PC-9 (cell line): ENCODE results near the gene KCNK2. TPM values are rescaled to one million over a fixed set of nuclear protein-coding genes. Genes with fewer than 3 reads are reported as not detected.

Source experiments
- BruUV-seq: library from RNA; stranded (reverse); fragments of 400-500 nt; replicated peaks from 2 replicates; lab custom pipeline; 2021; lab: Mats Ljungman, UMichigan
- CTCF ChIA-PET: fragments of 300-600 bp; sonication (Branson Sonifier 250); formaldehyde crosslinking; loops from one replicate; lab custom pipeline; 2022; ENCODE audit warnings: antibody characterized with exemption; lab: Charles Lee
- POLR2A ChIA-PET: fragments of 300-600 bp; sonication (Branson Sonifier 250); formaldehyde crosslinking; loops from one replicate; lab custom pipeline; 2022; ENCODE audit warnings: antibody characterized with exemption; ENCODE audit not compliant: unreplicated experiment; lab: Charles Lee
- DNase-seq, 2 experiments: peaks; one replicate each; pipeline versions ENCODE4 v3.0.0 to v3.0.0-alpha.2; 2015 to 2022; ENCODE audit warnings: mixed read lengths in 1 of 2
- H2AFZ ChIP-seq: fragments of 200-600 bp; sonication (generic); 2 replicates; pipeline ENCODE4 v1.8.1; 2017; ENCODE audit warnings: antibody characterized with exemption
- H3F3A ChIP-seq: fragments of 200-600 bp; sonication (generic); 2 replicates; pipeline ENCODE4 v1.8.1; 2017; ENCODE audit warnings: antibody characterized with exemption, mild to moderate bottlenecking, low read depth; ENCODE audit not compliant: insufficient read depth
- H3K27ac ChIP-seq: fragments of 200-600 bp; sonication (generic); 2 replicates; pipeline ENCODE4 v1.6.1; 2016; ENCODE audit warnings: mixed run types
- H3K27me3 ChIP-seq: fragments of 200-600 bp; sonication (generic); 2 replicates; pipeline ENCODE4 v1.6.1; 2016; ENCODE audit warnings: low read depth, mixed run types; ENCODE audit not compliant: insufficient read depth
- H3K36me3 ChIP-seq: fragments of 200-600 bp; sonication (generic); 2 replicates; pipeline ENCODE4 v1.6.1; 2016; ENCODE audit warnings: low read depth, mixed run types
- H3K4me1 ChIP-seq: fragments of 200-600 bp; sonication (generic); replicated peaks from 2 replicates; pipeline ENCODE4 v1.6.1; 2016; ENCODE audit warnings: mixed run types; ENCODE audit not compliant: insufficient read depth
- H3K4me2 ChIP-seq: fragments of 200-600 bp; sonication (generic); 2 replicates; pipeline ENCODE4 v1.6.1; 2017; ENCODE audit warnings: mixed run types
- H3K4me3 ChIP-seq: fragments of 200-600 bp; sonication (generic); 2 replicates; pipeline ENCODE4 v1.6.1; 2016; ENCODE audit warnings: mixed run types
- H3K79me2 ChIP-seq: fragments of 200-600 bp; sonication (generic); 2 replicates; pipeline ENCODE4 v1.6.1; 2017; ENCODE audit warnings: low read depth, mixed run types
- H3K9me2 ChIP-seq: fragments of 200-600 bp; sonication (generic); 2 replicates; pipeline ENCODE4 v1.8.1; 2017; ENCODE audit warnings: mild to moderate bottlenecking; ENCODE audit not compliant: insufficient read depth
- H3K9me3 ChIP-seq: fragments of 200-600 bp; sonication (generic); 2 replicates; pipeline ENCODE4 v1.8.1; 2016; ENCODE audit warnings: low read depth; ENCODE audit not compliant: insufficient read depth
- H4K20me1 ChIP-seq: fragments of 200-600 bp; sonication (generic); 2 replicates; pipeline ENCODE4 v1.8.1; 2017; ENCODE audit not compliant: insufficient read depth
- CTCF ChIP-seq: fragments of 200-600 bp; sonication (generic); conservative IDR thresholded peaks from 2 replicates; pipeline ENCODE4 v1.6.1; 2017; ENCODE audit warnings: mixed run types, antibody characterized with exemption, mild to moderate bottlenecking, moderate library complexity
- EZH2 ChIP-seq: fragments of 200-600 bp; sonication (generic); IDR thresholded peaks from 2 replicates; pipeline ENCODE4 v1.8.0; 2017; ENCODE audit warnings: antibody characterized with exemption, low read depth
- intact Hi-C: fragments of 100-400 bp; cut with micrococcal nuclease; formaldehyde crosslinking; loops from one replicate; pipeline ENCODE4 v1.10.0; 2022; ENCODE audit not compliant: unreplicated experiment
- total RNA-seq: library from RNA; stranded (reverse); gene quantifications from 2 replicates; pipeline ENCODE4 v1.2.3, GENCODE V29; 2021

Gene KCNK2
- total RNA-seq, 1 experiment from 2014 or later: 0.90 TPM

- H3K27me3 ChIP-seq: no peaks in the 10 kb centered on the region
- no peaks in the 10 kb centered on the region for H3K9me2 ChIP-seq
- intact Hi-C loops: no loop called here
- no peak overlapping the region for H3K4me2 ChIP-seq
- no peaks in the 10 kb centered on the region for H3K36me3 ChIP-seq
- no peak for DNase-seq
- no peaks in the 10 kb centered on the region for H3K9me3 ChIP-seq
- no peaks in the 10 kb centered on the region for H3K4me1 ChIP-seq
- H3K79me2 ChIP-seq: no peaks in the 10 kb centered on the region
- no peak overlapping the region for H3K4me3 ChIP-seq
- ChIA-PET CTCF (interaction anchor here (0.5 to 0.7 kb wide), 2 partner anchors 10 to 238 kb away, joined by 3 read pairs; no protein-coding TSS in a partner anchor), POLR2A (no interaction called here)
- H4K20me1 ChIP-seq: no peaks in the 10 kb centered on the region
- H3F3A ChIP-seq: no peaks in the 10 kb centered on the region
- TF ChIP-seq EZH2 (no peak), CTCF (no peak)
- BruUV-seq: no TSS peak
- H3K27ac ChIP-seq: no peak overlapping the region
- H2AFZ ChIP-seq: no peak overlapping the region
These were observed 200.0 kb downstream of the KCNK2 start for GRCh38 chr1:215282557-215282956.

- no peak for TF ChIP-seq EZH2
- no peak for TF ChIP-seq CTCF
- Histone ChIP-seq H3F3A (no peaks in the 10 kb centered on the region), H2AFZ (no peak overlapping the region), H3K4me1 (no peaks in the 10 kb centered on the region), H4K20me1 (no peaks in the 10 kb centered on the region), H3K9me2 (no peaks in the 10 kb centered on the region), H3K79me2 (no peaks in the 10 kb centered on the region), H3K9me3 (no peaks in the 10 kb centered on the region), H3K27ac (no peak overlapping the region), H3K4me3 (no peak overlapping the region), H3K4me2 (no peak overlapping the region), H3K36me3 (no peaks in the 10 kb centered on the region), H3K27me3 (no peaks in the 10 kb centered on the region)
- DNase-seq: no peak
- intact Hi-C loops: no loop called here
- BruUV-seq: no TSS peak
- ChIA-PET POLR2A (no interaction called here), CTCF (no interaction called here)
These were observed 202.7 kb downstream of the KCNK2 start for GRCh38 chr1:215285013-215285800.
